G401 (cell line): ENCODE results near the gene CEP162. TPM values are rescaled to one million over a fixed set of nuclear protein-coding genes. Genes with fewer than 3 reads are reported as not detected.
A peak's percentile ranks its signal among the peaks of the same experiment; 100 is the strongest.

Experiments used
- DNase-seq: peaks from one replicate; pipeline ENCODE4 v3.0.0-alpha.2; 2015; ENCODE audit warnings: low spot score
- in situ Hi-C: cut with HindIII; loops from 2 replicates; pipeline ENCODE4 v1.10.0; 2016; ENCODE audit warnings: low sequenced_read_pairs, mixed read lengths
- total RNA-seq: library from RNA; depleted of rRNA; stranded (reverse); fragments of >200 nt; shearing (Covaris generic); gene quantifications from 2 replicates; pipeline ENCODE4 v1.2.3, GENCODE V29; 2014; rRNA removed

The CEP162 gene, protein sequence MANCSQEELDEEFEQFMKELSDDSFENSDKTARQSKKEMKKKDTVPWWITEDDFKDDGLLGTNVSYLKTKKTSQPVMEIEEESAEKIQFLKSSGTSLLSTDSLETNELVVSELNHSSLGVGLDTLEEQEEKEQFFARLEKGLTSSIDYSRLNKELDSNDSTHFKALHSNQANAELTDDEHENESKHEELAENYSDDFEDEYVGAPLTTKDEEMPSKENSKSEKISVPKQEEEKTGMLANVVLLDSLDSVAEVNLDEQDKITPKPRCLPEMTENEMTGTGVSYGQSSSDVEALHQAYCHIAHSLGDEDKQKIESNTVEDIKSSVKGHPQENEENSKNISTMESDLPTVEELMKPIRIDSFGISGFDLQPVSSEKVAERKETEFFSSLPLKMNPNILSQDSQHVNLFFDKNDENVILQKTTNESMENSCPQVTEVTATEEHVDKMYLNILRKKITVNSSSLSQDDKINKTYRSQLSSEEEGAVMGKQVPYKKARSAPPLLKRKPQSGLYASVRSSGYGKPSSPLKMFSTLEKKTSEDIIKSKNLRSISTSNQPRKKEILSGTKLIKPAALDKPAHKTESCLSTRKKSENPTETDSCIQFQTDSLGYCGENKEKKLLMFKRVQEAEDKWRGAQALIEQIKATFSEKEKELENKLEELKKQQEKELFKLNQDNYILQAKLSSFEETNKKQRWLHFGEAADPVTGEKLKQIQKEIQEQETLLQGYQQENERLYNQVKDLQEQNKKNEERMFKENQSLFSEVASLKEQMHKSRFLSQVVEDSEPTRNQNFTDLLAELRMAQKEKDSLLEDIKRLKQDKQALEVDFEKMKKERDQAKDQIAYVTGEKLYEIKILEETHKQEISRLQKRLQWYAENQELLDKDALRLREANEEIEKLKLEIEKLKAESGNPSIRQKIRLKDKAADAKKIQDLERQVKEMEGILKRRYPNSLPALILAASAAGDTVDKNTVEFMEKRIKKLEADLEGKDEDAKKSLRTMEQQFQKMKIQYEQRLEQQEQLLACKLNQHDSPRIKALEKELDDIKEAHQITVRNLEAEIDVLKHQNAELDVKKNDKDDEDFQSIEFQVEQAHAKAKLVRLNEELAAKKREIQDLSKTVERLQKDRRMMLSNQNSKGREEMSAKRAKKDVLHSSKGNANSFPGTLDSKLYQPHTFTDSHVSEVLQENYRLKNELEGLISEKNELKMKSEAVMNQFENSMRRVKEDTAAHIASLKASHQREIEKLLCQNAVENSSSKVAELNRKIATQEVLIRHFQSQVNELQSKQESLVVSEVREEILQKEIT (N-terminal part only)
- 6.3 and 13.1 TPM in 2 replicates for total RNA-seq

DNA sequence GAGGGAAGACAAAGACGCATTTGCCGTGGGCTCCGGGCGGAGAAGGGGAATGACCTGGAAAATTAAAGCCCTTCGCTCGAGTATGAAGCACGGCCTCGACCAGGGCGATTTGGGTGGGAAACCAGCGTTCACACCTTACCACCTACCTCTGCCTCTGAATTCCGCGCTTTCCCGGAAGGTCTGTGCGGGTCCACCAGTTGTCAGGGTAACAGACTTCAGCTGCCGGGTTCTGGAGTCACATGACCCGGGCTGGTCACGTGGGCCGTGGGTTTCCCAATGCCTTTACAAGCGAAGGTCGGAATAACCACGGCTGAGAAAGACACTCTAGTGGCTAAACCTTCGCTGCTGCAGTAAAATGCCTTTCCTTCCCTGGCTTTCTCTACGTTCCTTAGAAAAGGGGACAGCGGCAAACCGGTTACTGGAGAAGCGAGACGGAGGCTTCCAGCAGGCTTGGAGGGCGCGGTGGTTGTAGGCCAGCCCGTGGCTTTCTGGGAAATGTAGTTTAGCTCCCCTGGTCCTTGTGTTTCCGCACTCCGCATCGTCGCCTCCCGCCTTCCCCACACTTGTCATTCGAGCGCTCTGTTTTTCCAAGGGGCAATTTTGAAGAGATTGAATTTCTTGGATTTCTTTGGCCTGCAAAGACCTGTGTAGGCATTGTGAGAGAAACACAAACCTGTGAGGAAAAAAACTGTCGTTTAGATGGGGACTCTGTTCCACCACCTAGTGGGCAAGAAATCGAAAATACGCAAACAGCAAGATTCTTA, at the start of gene CEP162:
TSS of gene CEP162 (minus strand) at position 210 of the 764 bp plus-strand sequence. CDS start 1,250 bp downstream, outside the sequence.
- in situ Hi-C loops = no loop called here
- DNase-seq = peak; percentile 96

- DNase-seq = no peak
- in situ Hi-C loops = no loop called here
Measured at GRCh38 chr6:84274856-84275255, 47.4 kb upstream of the CEP162 start.

GRCh38 chr6:84273048-84273809, 45.8 kb upstream of the CEP162 start:
- in situ Hi-C loops = no loop called here
- no peak for DNase-seq

GRCh38 chr6:84272298-84272697, 44.9 kb upstream of the CEP162 start:
- DNase-seq = no peak
- in situ Hi-C loops = no loop called here

DNA sequence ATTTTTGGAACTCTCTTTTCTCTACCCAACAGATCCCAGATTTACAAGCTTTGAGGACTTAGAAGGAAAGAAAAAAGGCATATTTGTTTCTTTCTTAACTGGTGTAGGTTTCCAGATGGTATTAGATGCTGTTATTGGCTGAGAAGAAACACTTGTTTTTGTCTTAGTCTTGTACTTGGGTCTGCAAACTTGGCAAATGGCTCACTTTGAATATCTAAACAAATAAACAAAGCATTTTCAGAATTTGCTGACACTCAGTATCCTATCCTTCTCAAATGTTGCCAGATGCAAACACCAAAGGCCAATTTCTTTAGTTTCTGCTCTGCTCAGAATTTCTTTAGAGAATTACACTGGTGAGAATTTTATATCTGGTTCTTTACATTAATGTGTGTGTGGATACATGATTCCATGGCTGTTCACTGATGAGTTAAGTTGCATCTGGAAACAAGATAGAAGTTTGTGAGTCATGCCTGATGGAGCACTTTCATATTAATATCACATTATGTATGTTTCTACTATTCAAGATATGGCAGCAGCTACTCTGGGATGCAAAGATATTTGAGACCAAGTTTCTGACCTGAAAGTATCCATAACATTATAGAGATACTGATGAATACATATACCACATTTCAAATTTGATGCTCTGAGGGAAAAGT, 43.7 kb upstream of the CEP162 start:
- DNase-seq = no peak
- in situ Hi-C loops = no loop called here

DNA sequence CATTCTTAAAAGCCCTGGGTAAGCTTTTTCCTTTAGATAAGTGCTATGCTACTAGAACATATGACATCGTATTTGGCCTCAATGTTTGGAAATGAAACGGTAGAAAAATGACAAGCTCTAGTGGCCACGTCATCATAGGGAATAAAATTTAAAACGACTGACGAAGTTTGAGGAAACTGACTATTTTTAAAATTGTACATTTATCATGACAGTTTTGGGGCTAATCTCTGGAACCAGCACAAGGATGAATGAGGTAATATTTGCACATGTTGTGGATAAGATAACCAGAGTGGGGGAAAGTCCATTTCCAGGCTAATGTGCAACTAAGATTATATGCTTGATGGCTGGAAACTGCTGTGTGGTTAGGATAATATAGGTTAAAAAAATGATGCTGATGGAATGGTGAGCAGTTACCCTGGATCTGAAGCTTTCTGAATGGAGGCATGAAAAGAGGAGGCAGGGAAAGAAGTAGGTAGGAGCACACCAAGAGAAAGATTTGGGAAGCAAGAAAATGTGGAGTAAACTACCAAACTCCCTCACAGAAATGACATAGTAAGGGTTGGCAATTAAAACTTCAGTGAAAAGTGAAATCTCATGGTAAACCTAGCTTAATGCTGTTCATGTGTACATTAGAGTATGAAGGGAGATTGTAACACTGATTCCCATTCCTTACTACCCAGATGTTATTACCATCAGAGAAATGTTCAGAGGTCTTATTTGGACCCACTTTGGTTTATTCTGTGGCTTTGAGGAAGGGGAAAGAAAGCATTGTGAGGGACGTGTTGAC, 42.7 kb upstream of the CEP162 start:
- DNase-seq = no peak
- in situ Hi-C loops = no loop called here

DNA sequence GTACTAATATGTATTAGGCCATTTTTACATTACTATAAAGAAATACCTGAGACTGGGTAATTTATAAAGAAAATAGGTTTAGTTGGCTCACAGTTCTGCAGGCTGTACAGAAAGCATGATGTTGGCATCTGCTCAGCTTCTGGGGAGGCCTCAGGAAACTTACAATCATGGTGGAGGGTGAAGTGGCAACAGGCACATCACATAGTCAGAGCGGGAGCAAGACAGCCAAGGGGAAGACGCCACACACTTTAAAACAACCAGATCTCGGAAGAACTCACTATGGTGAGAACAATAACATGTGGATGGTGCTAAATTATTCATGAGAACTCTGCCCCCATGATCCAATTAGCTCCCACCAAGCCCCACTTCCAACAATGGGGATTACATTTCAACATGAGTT, 41.3 kb upstream of the CEP162 start:
- in situ Hi-C loops = no loop called here
- no peak for DNase-seq

DNA sequence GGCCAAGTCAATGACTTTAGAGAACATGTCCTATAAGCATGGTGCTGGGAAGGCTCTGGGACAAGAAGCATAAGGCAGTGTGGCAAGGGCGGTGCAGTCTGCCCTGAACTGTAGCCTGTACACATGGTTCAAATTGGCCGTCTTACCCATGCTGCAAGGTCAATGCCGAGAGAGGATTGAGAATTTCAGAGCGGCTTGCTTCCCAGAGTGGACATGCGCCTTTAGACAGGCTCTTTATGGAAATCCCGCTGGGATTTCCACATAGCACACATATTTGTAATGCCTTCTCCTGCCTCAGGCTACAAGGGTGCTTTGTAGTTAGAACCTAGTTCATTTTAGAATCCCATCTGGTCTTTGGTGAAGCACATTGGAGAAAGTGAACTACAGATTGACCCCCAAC, 36.1 kb upstream of the CEP162 start:
- no peak for DNase-seq
- in situ Hi-C loops = no loop called here

GRCh38 chr6:84260926-84261325, 33.5 kb upstream of the CEP162 start:
- DNase-seq = no peak
- in situ Hi-C loops = no loop called here

GRCh38 chr6:84260196-84260595, 32.8 kb upstream of the CEP162 start:
- no peak for DNase-seq
- in situ Hi-C loops = no loop called here

DNA sequence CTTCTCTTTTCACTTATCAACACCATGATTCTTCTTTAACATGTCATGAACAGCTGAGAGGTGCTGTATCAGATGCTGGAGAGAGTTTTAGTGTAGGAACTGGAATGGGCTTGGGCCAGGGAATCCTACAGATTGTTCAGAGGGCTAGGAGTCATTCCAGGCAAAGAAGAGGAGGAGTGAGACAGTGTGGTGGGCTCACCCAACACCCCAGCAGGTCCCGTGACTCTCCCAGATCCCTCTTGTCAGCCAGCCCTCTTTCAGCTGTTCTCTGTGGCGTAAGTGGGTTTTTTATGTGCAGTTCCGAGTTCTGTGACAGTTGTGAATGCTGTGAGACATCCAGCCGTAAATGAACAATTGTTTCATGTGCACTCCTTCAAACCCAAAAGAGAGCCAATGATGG, 31.4 kb upstream of the CEP162 start:
- no peak for DNase-seq
- in situ Hi-C loops = no loop called here

GRCh38 chr6:84258268-84258667, 30.8 kb upstream of the CEP162 start:
- in situ Hi-C loops = no loop called here
- DNase-seq = no peak

DNA sequence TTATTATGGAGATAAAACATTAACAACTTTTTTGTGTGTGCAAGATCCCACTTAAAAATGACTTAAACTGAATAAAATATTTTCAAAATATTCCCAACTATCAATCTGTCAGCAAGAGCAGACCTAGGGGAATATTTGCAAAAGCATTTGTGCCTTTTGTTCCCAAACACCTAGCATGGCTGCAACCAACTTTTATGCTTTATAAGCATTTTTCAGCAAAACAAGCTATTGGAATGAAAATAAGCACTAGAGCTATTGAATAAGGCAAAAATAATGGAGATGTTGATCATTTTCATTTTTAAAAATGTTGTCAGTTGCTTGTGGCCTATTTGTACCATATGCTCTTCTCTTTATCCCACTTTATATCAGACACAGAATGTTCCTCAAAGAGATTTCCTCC, 28.2 kb upstream of the CEP162 start:
- DNase-seq = no peak
- in situ Hi-C loops = no loop called here

GRCh38 chr6:84253380-84253779, 25.9 kb upstream of the CEP162 start:
- no peak for DNase-seq
- in situ Hi-C loops = no loop called here

DNA sequence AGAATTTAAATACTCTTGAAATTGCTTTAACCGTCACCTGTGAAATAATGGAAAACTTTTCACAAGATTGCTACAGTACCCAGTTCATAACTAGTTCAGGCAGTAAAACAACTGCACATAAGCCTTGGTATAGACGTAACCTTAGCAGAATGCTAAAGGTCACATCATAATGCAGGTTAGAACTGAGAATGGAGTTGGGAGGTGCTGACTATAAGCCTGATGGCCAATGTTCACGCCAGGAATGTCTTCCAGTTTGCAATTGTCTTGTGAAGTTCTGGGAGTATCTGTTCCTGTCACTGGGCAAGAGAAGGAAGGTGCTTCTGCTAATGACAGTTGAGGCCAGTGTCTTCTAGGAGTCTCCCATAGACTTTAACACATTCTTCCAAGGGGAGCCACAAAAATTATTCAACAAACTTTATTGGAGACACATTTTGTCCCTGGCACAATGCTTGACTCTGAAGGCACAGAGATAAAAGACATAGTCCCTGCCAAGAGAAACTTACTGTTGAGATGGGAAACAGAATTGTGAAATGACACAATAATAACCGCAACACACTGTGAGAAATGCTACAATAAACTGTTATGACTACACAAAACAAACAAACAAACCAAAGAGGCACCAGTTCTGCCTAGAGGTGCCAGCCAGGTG, 24.6 kb upstream of the CEP162 start:
- in situ Hi-C loops = no loop called here
- no peak for DNase-seq

GRCh38 chr6:84249724-84250123, 22.3 kb upstream of the CEP162 start:
- no peak for DNase-seq
- in situ Hi-C loops = no loop called here
